ENCODE measurements around the gene TYW3. TPM values are rescaled to one million over a fixed set of nuclear protein-coding genes. Genes with fewer than 3 reads are reported as not detected.
"Not testable (repeated sequence)": the region's sequence is repeated elsewhere in the genome, so short reads cannot be mapped to it uniquely, and the experiment has no call there.

The TYW3 gene
- total and polyA plus RNA-seq, 4 donors: 8.3 to 20.9 (median 15.0) TPM

DNA sequence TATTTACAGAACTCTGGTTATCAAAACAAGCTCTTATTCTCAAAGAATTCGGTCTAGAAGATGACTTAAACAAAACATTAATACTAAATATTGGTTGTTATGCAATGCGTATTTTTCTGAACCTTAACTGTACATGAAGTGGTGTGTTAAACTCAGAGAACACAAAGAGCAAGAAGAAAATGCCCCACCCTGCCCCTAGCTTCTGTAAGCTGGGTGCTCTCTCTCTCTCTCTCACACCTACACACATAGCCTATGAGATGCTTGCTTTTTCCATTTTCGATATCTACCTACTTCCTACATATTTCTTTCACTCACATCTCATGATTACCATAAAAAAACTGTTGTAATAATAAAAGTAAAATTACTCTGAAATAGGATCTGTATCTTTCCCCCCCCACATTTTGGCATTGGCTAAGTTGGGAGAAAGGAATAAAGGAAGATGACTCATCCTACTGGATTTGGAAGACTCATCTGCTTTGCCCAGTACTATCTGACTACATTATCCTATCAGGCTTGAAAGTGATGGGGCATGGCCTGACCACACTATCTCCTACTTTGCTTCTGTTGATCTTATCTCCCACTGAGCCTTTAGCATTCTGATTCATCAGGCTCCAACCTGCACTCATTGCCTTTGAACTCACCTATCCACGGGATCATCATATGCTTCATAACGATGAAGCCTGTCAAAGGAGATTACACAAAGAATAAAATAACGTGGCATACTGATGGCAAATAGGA is 3.0 kb upstream of the TYW3 start:
- H3K4me3 ChIP-seq: no peak overlapping the region
- DNase-seq: peak in 1 of 3 donors; percentile 1
- H3K27ac ChIP-seq (ENCODE audit: low read depth in 1 of 2, low read length in 1 of 2): no peak overlapping the region
- H3K9ac ChIP-seq (ENCODE audit: insufficient read depth in 1 of 2, low read length in 2 of 2): no peak overlapping the region
- H3K36me3 ChIP-seq (ENCODE audit: control insufficient read depth in 4 of 4, insufficient read depth in 4 of 4, low read length in 4 of 4): peaks cover 0 to 3% (median 0%) of the 10 kb centered on the region in 4 donors
- peaks cover 0 to 3% (median 0%) of the 10 kb centered on the region in 4 donors for H3K9me3 ChIP-seq (ENCODE audit: control insufficient read depth in 4 of 4, insufficient read depth in 3 of 4, low read length in 3 of 4)
- WGBS, 2 donors: 86 to 94% methylated on average over 6 of the region's 6 CpGs
- H3K27me3 ChIP-seq (ENCODE audit: control insufficient read depth in 3 of 3, insufficient read depth in 3 of 3, low read length in 2 of 3): no peaks in the 10 kb centered on the region
- ATAC-seq (ENCODE audit: insufficient read depth, low FRiP score): no peak
- peaks cover 2 to 21% (median 19%) of the 10 kb centered on the region in 5 donors for H3K4me1 ChIP-seq (ENCODE audit: control insufficient read depth in 5 of 5, insufficient read depth in 5 of 5, low read length in 5 of 5)
- no peak for TF ChIP-seq CTCF (IDR thresholded peaks at IDR 0.05; ENCODE audit: control extremely low read depth, extremely low read depth)

- H3K27me3 ChIP-seq (ENCODE audit: control insufficient read depth in 3 of 3, insufficient read depth in 3 of 3, low read length in 2 of 3): no peaks in the 10 kb centered on the region
- H3K4me3 ChIP-seq: no peak overlapping the region
- peaks cover 2 to 23% (median 19%) of the 10 kb centered on the region in 5 donors for H3K4me1 ChIP-seq (ENCODE audit: control insufficient read depth in 5 of 5, insufficient read depth in 5 of 5, low read length in 5 of 5)
- peak in 2 of 3 donors; percentile 22 to 25 for DNase-seq
- no peak for ATAC-seq (ENCODE audit: insufficient read depth, low FRiP score)
- no peaks in the 10 kb centered on the region for H3K9me3 ChIP-seq (ENCODE audit: control insufficient read depth in 4 of 4, insufficient read depth in 3 of 4, low read length in 3 of 4)
- 61 to 76% methylated on average over 11 of the region's 11 CpGs for WGBS, 2 donors
- H3K27ac ChIP-seq (ENCODE audit: low read depth in 1 of 2, low read length in 1 of 2): no peak overlapping the region
- TF ChIP-seq CTCF (IDR thresholded peaks at IDR 0.05; ENCODE audit: control extremely low read depth, extremely low read depth): no peak
- H3K9ac ChIP-seq (ENCODE audit: insufficient read depth in 1 of 2, low read length in 2 of 2): no peak overlapping the region
- no peaks in the 10 kb centered on the region for H3K36me3 ChIP-seq (ENCODE audit: control insufficient read depth in 4 of 4, insufficient read depth in 4 of 4, low read length in 4 of 4)
Measured at GRCh38 chr1:74731399-74732052, 1.4 kb upstream of the TYW3 start.

DNA sequence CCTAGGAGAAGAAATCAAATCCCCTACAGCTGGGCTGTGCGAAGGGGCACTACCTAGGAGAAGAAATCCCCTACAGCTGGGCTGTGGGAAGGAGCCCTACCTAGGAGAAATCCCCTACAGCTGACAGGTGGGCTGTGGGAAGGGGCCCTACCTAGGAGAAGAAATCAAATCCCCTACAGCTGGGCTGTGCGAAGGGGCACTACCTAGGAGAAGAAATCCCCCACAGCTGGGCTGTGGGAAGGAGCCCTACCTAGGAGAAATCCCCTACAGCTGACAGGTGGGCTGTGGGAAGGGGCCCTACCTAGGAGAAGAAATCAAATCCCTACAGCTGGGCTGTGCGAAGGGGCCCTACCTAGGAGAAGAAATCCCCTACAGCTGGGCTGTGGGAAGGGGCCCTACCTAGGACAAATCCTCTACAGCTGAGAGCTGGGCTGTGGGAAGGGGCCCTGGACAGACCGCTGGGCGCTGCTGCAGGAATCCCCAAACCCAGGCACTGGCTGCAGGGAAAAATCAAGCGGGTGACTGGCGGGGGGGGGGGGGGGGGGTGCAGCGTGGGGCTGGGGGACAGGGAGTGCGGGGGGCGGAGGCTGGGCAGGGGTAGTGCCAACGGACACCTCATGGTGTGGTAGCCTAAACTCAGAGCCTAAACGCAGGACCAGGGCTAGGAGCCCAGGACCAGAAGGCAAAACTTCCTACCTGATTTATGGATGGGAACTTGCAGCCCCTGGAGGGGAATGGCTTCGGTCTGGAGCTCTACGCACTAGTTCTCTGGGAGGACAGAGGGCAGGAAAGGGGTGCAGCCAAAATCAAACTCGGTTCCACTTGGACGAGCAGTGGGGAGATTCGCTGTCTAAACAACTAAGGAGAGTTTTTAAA is 643 bp upstream of the TYW3 start:
- H3K9ac ChIP-seq (ENCODE audit: insufficient read depth in 1 of 2, low read length in 2 of 2): peak overlapping the region in 1 of 2 donors; percentile 92
- not testable (repeated sequence) for H3K36me3 ChIP-seq (ENCODE audit: control insufficient read depth in 4 of 4, insufficient read depth in 4 of 4, low read length in 4 of 4); DNase-seq; H3K9me3 ChIP-seq (ENCODE audit: control insufficient read depth in 4 of 4, insufficient read depth in 3 of 4, low read length in 3 of 4); H3K27me3 ChIP-seq (ENCODE audit: control insufficient read depth in 3 of 3, insufficient read depth in 3 of 3, low read length in 2 of 3)
- H3K4me3 ChIP-seq: peak overlapping the region; percentile 55
- H3K27ac ChIP-seq (ENCODE audit: low read depth in 1 of 2, low read length in 1 of 2): peak overlapping the region; percentile 58 to 98
- ATAC-seq (ENCODE audit: insufficient read depth, low FRiP score): peak; percentile 9
- H3K4me1 ChIP-seq (ENCODE audit: control insufficient read depth in 5 of 5, insufficient read depth in 5 of 5, low read length in 5 of 5): peaks cover 2 to 23% (median 19%) of the 10 kb centered on the region in 5 donors
- 13% methylated on average over 15 to 17 of the region's 17 CpGs for WGBS, 2 donors
